ENCODE results near the gene CISD1. TPM values are rescaled to one million over a fixed set of nuclear protein-coding genes. Genes with fewer than 3 reads are reported as not detected.

Gene CISD1
- total RNA-seq, 2 donors from 2014 or later, result 52.5 to 57.9 TPM

DNA sequence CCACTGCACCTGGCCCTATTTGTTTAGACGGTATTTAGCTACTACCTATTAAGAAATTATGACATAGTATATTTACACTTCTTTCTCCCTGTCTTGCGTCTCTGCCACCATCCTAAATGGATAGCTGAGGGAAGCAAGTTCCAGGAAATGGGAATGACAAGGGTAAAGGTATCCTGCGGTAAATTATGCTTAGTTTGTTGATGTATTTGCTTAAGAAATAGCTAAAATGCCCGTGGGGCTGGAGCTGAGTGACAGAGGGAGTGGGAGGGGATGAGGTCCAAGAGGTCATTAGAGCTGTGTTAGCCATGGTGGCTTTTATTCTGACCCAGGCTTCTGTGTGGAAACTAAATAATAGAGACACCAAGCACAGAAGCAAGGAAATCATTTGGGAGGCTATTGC lies 36.9 kb downstream of the CISD1 start:
- no peaks in the 10 kb centered on the region for H3K36me3 ChIP-seq
- H3K27ac ChIP-seq, result no peak overlapping the region
- peaks cover 3% of the 10 kb centered on the region for H3K4me1 ChIP-seq
- no peak for DNase-seq
- H3K4me3 ChIP-seq, result no peak overlapping the region
- no peaks in the 10 kb centered on the region for H3K9me3 ChIP-seq
- TF ChIP-seq, protein P1, sequence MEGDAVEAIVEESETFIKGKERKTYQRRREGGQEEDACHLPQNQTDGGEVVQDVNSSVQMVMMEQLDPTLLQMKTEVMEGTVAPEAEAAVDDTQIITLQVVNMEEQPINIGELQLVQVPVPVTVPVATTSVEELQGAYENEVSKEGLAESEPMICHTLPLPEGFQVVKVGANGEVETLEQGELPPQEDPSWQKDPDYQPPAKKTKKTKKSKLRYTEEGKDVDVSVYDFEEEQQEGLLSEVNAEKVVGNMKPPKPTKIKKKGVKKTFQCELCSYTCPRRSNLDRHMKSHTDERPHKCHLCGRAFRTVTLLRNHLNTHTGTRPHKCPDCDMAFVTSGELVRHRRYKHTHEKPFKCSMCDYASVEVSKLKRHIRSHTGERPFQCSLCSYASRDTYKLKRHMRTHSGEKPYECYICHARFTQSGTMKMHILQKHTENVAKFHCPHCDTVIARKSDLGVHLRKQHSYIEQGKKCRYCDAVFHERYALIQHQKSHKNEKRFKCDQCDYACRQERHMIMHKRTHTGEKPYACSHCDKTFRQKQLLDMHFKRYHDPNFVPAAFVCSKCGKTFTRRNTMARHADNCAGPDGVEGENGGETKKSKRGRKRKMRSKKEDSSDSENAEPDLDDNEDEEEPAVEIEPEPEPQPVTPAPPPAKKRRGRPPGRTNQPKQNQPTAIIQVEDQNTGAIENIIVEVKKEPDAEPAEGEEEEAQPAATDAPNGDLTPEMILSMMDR (IDR thresholded peaks at IDR 0.05), result no peak
- intact Hi-C loops (cut with DNase I), result no loop called here
- H3K9ac ChIP-seq (ENCODE audit: low read depth in 2 of 2, low read length in 2 of 2), result no peak overlapping the region
- no peaks in the 10 kb centered on the region for H3K27me3 ChIP-seq

DNA sequence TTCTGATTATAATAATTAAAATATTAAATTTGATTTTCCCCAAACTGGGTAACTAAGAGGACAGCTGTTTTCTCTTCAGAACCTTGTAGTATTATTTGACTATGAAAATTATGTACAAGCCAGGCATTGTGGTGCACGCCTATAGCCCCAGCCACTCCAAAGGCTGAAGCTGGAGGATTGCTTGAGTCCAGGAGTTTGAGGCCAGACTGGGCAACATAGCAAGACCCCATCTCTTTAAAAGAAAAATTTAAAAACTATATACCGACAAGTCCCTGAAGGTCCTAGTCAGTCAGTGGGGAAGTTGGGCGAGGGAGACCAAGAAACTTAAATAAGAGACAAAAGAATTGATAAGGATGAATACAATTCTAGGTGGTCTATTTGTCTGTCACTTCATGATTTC lies 38.7 kb downstream of the CISD1 start:
- H3K9ac ChIP-seq (ENCODE audit: low read depth in 2 of 2, low read length in 2 of 2), result no peak overlapping the region
- no peaks in the 10 kb centered on the region for H3K27me3 ChIP-seq
- TF ChIP-seq, protein P1 (IDR thresholded peaks at IDR 0.05), result no peak
- DNase-seq, result no peak
- intact Hi-C loops (cut with DNase I), result no loop called here
- H3K9me3 ChIP-seq, result no peaks in the 10 kb centered on the region
- no peak overlapping the region for H3K27ac ChIP-seq
- H3K36me3 ChIP-seq, result no peaks in the 10 kb centered on the region
- peaks cover 3% of the 10 kb centered on the region for H3K4me1 ChIP-seq
- H3K4me3 ChIP-seq, result no peak overlapping the region

DNA sequence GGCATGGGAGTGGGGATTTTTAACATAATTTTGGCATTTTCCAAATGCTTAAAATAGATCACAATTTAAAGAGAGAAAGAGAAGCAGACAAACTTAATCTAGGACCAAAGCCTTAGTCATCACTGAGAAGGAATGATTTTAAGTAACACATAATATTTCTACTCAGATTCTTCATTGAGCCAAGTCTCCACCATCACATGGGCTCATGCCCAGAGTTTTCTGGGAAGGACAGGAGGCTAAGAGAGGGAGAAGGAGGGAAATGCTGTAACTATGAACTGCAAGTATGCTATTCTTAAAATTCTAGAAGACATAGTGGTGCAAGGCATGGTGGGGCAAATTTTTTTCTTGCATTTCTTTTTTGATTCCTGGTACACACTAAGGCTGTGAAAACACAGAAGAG lies 42.1 kb downstream of the CISD1 start:
- Histone ChIP-seq H3K27me3 (no peaks in the 10 kb centered on the region), H3K4me1 (no peaks in the 10 kb centered on the region), H3K27ac (no peak overlapping the region), H3K9ac (ENCODE audit: low read depth in 2 of 2, low read length in 2 of 2) (no peak overlapping the region), H3K4me3 (no peak overlapping the region), H3K9me3 (no peaks in the 10 kb centered on the region), H3K36me3 (no peaks in the 10 kb centered on the region)
- intact Hi-C loops (cut with DNase I), result no loop called here
- no peak for DNase-seq
- TF ChIP-seq, protein P1 (IDR thresholded peaks at IDR 0.05), result no peak

DNA sequence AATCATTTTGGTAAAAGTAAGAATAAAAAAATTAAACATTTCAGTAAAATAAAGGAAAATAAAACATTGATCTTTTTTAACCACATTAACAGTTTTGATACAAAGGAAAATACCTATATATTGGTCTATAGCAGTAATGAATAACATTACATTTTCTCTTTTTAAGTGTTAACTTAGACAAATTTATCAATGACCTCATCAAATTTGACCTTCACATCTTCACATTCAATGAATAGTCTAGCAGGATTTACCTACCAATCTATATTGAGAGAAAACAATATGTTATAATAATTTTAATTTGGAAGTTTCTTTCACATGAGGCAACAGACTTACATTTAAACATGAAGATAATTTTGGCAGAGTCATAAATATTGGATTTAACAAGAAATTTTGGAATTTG lies 47.9 kb downstream of the CISD1 start:
- DNase-seq, result no peak
- intact Hi-C loops (cut with DNase I), result no loop called here
- no peaks in the 10 kb centered on the region for H3K4me1 ChIP-seq

DNA sequence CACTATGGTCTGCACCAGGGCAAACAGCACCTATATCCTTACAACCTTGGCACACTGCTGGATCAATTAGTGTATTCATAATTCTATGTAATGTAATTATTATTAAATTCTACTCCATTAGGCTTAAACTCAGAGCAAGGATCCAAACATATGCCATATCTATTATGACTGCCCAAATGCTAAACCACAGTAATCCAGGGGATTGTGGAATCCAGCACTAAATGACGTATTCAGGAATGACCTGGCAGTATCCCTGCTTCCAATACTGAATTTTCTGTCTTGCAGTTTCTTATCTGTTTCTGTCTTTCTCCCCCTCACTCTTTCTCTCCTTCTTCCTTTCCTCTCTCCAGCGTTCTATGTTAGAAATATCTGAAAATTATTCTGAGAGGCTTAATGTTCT lies 49.4 kb downstream of the CISD1 start:
- Histone ChIP-seq H3K4me1 (no peaks in the 10 kb centered on the region), H3K36me3 (no peaks in the 10 kb centered on the region), H3K4me3 (no peak overlapping the region), H3K9me3 (no peaks in the 10 kb centered on the region), H3K27me3 (no peaks in the 10 kb centered on the region), H3K9ac (ENCODE audit: low read depth in 2 of 2, low read length in 2 of 2) (no peak overlapping the region), H3K27ac (no peak overlapping the region)
- intact Hi-C loops (cut with DNase I), result no loop called here
- TF ChIP-seq, protein P1 (IDR thresholded peaks at IDR 0.05), result no peak
- DNase-seq, result no peak

More for the DNA sequence above, 47.9 kb downstream of the CISD1 start:
- Histone ChIP-seq H3K9ac (ENCODE audit: low read depth in 2 of 2, low read length in 2 of 2) (no peak overlapping the region), H3K9me3 (no peaks in the 10 kb centered on the region), H3K36me3 (no peaks in the 10 kb centered on the region), H3K4me3 (no peak overlapping the region), H3K27me3 (no peaks in the 10 kb centered on the region), H3K27ac (no peak overlapping the region)
- TF ChIP-seq, protein P1 (IDR thresholded peaks at IDR 0.05), result no peak

DNA sequence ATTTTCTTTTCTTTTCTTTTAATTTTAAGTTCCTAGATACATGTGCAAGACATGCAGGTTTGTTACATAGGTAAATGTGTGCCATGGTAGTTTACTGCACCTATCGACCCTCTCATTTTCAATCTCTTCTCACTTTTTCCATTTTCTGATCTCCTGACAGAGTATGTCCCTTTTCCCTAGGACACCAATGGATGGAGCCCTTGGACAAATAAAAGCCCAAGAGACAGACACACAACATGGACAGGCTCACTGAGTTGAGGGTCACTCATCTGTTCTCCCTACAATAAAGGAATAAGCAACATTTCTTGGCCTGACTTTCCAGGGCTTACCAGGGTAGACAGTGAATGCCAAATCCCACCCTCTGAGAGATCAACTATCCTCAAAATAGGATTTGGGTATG lies 50.6 kb downstream of the CISD1 start:
- H3K4me1 ChIP-seq, result no peaks in the 10 kb centered on the region
- H3K9ac ChIP-seq (ENCODE audit: low read depth in 2 of 2, low read length in 2 of 2), result no peak overlapping the region
- no peaks in the 10 kb centered on the region for H3K9me3 ChIP-seq
- TF ChIP-seq, protein P1 (IDR thresholded peaks at IDR 0.05), result no peak
- H3K27me3 ChIP-seq, result no peaks in the 10 kb centered on the region
- H3K36me3 ChIP-seq, result no peaks in the 10 kb centered on the region
- no peak overlapping the region for H3K27ac ChIP-seq
- no peak for DNase-seq
- H3K4me3 ChIP-seq, result no peak overlapping the region
- intact Hi-C loops (cut with DNase I), result no loop called here

All from colonic mucosa (tissue), 4 donors.